Heart right ventricle (tissue), 16 donors: ENCODE data around the gene PLAC1. TPM values are rescaled to one million over a fixed set of nuclear protein-coding genes. Genes with fewer than 3 reads are reported as not detected.
A peak's percentile ranks its signal among the peaks of the same experiment; 100 is the strongest.

ENCODE experiments used
- ATAC-seq, 8 donors: fragments of 200-7000 bp; cut with Tn5 transposase; one replicate each; pipeline ENCODE4 v1.9.1; 2020; ENCODE audit warnings: mild to moderate bottlenecking in 8 of 8, moderate library complexity in 8 of 8, moderate number of reproducible peaks in 1 of 8
- DNase-seq, 2 donors: peaks; one replicate each; pipeline ENCODE4 v3.0.0-alpha.2; 2020
- H3K27ac ChIP-seq, 10 donors: fragments of 200-600 bp; sonication (generic) in 2 of 10; one replicate each; pipeline versions ENCODE4 v1.5.0 to v1.8.0; 2020 to 2022; ENCODE audit warnings: mild to moderate bottlenecking in 3 of 10
- H3K27me3 ChIP-seq, 7 donors: fragments of 200-600 bp; one replicate each; pipeline ENCODE4 v1.8.0; 2021 to 2022; ENCODE audit warnings: mild to moderate bottlenecking in 2 of 7
- H3K36me3 ChIP-seq, 9 donors: fragments of 200-600 bp; sonication (generic) in 1 of 9; one replicate each; pipeline versions ENCODE4 v1.5.0 to v1.8.0; 2020 to 2022; ENCODE audit warnings: mild to moderate bottlenecking in 2 of 9
- H3K4me1 ChIP-seq, 9 donors: fragments of 200-600 bp; sonication (generic) in 1 of 9; one replicate each; pipeline versions ENCODE4 v1.5.0 to v1.8.0; 2020 to 2022; ENCODE audit warnings: mild to moderate bottlenecking in 4 of 9
- H3K4me3 ChIP-seq, 10 donors: fragments of 200-600 bp; sonication (generic) in 2 of 10; one replicate each; pipeline versions ENCODE4 v1.5.0 to v1.8.0; 2020 to 2022; ENCODE audit warnings: mild to moderate bottlenecking in 7 of 10, moderate library complexity in 2 of 10
- H3K9me3 ChIP-seq, 11 donors: fragments of 200-600 bp in 10 of 11; sonication (generic) in 2 of 11; one replicate each; pipeline versions ENCODE4 v1.5.0 to v1.8.0; 2013 to 2022; ENCODE audit warnings: mild to moderate bottlenecking in 2 of 11, control low read depth in 1 of 11, moderate library complexity in 1 of 11
- whole genome bisulfite sequencing, 2 donors: extraction: QIAGEN DNeasy Blood & Tissue Kit; methylation state at CpG; one replicate each; pipeline ENCODE4 v1.1.7; 2013; ENCODE audit warnings: inconsistent platforms in 1 of 2; 5-methylcytosine and 5-hydroxymethylcytosine counted together
- intact Hi-C, 10 donors: fragments of 100-400 bp; cut with DNase I; formaldehyde crosslinking; loops; one replicate each; pipeline versions ENCODE4 v1.11.1 to v1.14.2; 2022
- polyA plus RNA-seq, 2 donors: library from polyadenylated mRNA; stranded (reverse); fragments of 200-250 nt; gene quantifications; one replicate each; pipeline ENCODE4 v1.2.3, GENCODE V29; 2013
- total RNA-seq, 10 donors: library from RNA; stranded (reverse); fragmentation: NEBNext Ultra II Directional in 3 of 10; extraction: Animal tissue kit (Norgen Biotek cat#: 25700) in 3 of 10; gene quantifications; one replicate each; pipeline versions ENCODE4 v1.2.1 to v1.2.4, GENCODE V29; 2021 to 2023
- TF ChIP-seq, protein P1 (sequence below), 9 donors: fragments of 200-600 bp; sonication (generic) in 2 of 9; IDR thresholded peaks; one replicate each; pipeline versions ENCODE4 v1.5.0 to v1.8.0; 2021 to 2022; ENCODE audit warnings: antibody characterized with exemption in 9 of 9, mild to moderate bottlenecking in 5 of 9, moderate library complexity in 1 of 9
- donor health status: Arrhythmogenic right ventricular cardiomyopathy.
- donor health status: ischemic (EF 13 %, LVEDD 7.1; RV severe dilation, severe dysfunction).
- donor health status: healthy with polysubstance abuse.
- donor health status: DM: no; HTN: yes; CAD: no.
- donor health status: DM: no; HTN: no; CAD: no.
- donor health status: ischemic (EF 25% LVEDD 6.9; RV normal size, moderate dysfunction).
- donor health status: ischemic (EF 25% LVEDD 5.7; RV mildly dilated, moderate dysfunction).
- donor health status: healthy.
- donor health status: DM: yes; HTN: yes; CAD: no.
- donor health status: Ischemic cardiomyopathy.
- donor health status: ischemic (EF 35%, LVEDD 5.7; RV mildly dilated, moderate dysfunction).
- donor health status: nonischemic (EF 11% LVEDD 7.7; RV severe dilation, severe dysfunction).
- donor health status: DM: yes; HTN: yes; CAD: no.
- donor health status: PGD.
- donor health status: ischemic (EF 29% LVEDD 5.4; RV normal size, mild dysfunction).
- donor health status: nonischemic (EF 23%, LVEDD 6.1; RV moderate dilation, normal function).

Gene PLAC1
- total and polyA plus RNA-seq, 12 donors = not detected

DNA sequence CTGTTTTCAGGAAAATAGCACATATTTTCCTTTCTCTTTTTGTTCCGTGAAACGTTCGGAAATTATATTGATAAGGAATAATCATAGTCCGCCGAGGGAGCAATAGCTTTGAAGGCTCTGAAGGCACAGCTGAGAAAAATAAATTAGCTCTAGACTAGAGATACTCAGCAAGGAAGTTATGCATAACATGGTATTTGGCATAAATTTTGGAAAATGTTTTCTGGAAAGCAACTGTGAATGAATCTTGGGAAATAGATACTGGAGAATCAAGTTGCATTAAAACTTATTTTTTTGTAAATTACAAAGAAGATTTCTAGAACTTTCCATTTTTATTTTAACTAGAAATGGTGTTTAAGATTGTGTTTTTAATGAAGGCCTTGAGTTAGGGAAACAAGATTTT, 105.9 kb downstream of the PLAC1 start:
- 68 to 76% methylated on average over 5 of the region's 5 CpGs for WGBS, 2 donors
- intact Hi-C loops = no loop called here

DNA sequence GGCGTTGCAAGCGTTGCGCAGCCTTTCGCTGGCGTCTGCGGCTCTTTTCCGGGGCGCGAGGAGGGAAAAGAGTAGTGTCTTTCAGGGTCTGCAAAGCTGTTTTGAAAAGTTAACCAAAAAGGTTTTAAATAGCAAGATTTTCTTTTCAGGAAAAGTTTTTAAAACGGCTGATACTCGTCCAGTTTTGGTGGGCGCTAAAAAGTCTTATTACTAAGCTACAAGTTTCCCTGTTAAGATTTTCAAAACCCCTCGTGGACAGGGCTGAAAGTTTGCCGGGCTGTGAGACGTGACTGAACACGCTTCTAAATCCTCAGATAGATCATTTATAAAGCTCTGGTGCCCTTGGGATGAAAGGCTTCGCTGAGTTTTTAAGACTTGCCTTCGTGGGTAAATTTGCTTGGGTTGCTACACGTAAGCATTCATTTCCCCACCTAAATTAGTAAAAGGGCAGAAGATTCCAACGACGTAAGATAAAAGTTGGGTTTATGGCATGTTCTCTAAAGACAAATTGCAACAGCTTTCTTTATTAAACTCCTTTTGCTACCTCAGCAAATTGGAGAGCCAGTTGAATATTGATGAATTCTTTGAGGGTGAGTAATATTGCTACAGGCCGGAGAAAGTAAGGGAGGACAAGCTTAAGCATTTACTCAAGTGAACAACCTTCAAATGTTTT, 106.8 kb downstream of the PLAC1 start:
- no peak for DNase-seq
- intact Hi-C loops = no loop called here
- H3K27ac ChIP-seq = peak overlapping the region in 4 of 10 donors; percentile 22 to 88 (median 58)
- H3K9me3 ChIP-seq = peaks cover 0 to 6% (median 0%) of the 10 kb centered on the region in 11 donors
- H3K4me3 ChIP-seq = peak overlapping the region in 9 of 10 donors; percentile 51 to 68 (median 61)
- H3K36me3 ChIP-seq = no peaks in the 10 kb centered on the region
- WGBS, 2 donors = 51 to 57% methylated on average over 22 of the region's 22 CpGs
- peaks cover 0 to 73% (median 10%) of the 10 kb centered on the region in 7 donors for H3K27me3 ChIP-seq
- peaks cover 0 to 21% (median 0%) of the 10 kb centered on the region in 9 donors for H3K4me1 ChIP-seq
- ATAC-seq = no peak
- TF ChIP-seq, protein P1, sequence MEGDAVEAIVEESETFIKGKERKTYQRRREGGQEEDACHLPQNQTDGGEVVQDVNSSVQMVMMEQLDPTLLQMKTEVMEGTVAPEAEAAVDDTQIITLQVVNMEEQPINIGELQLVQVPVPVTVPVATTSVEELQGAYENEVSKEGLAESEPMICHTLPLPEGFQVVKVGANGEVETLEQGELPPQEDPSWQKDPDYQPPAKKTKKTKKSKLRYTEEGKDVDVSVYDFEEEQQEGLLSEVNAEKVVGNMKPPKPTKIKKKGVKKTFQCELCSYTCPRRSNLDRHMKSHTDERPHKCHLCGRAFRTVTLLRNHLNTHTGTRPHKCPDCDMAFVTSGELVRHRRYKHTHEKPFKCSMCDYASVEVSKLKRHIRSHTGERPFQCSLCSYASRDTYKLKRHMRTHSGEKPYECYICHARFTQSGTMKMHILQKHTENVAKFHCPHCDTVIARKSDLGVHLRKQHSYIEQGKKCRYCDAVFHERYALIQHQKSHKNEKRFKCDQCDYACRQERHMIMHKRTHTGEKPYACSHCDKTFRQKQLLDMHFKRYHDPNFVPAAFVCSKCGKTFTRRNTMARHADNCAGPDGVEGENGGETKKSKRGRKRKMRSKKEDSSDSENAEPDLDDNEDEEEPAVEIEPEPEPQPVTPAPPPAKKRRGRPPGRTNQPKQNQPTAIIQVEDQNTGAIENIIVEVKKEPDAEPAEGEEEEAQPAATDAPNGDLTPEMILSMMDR (IDR thresholded peaks at IDR 0.05) = no peak

More for the DNA sequence above, 105.9 kb downstream of the PLAC1 start:
- TF ChIP-seq, protein P1 (IDR thresholded peaks at IDR 0.05) = no peak
- Histone ChIP-seq H3K27me3 (peaks cover 0 to 65% (median 4%) of the 10 kb centered on the region in 7 donors), H3K4me3 (no peak overlapping the region), H3K9me3 (peaks cover 0 to 6% (median 0%) of the 10 kb centered on the region in 11 donors), H3K36me3 (no peaks in the 10 kb centered on the region), H3K27ac (no peak overlapping the region), H3K4me1 (peaks cover 0 to 16% (median 0%) of the 10 kb centered on the region in 9 donors)
- DNase-seq (no peak), ATAC-seq (no peak)

DNA sequence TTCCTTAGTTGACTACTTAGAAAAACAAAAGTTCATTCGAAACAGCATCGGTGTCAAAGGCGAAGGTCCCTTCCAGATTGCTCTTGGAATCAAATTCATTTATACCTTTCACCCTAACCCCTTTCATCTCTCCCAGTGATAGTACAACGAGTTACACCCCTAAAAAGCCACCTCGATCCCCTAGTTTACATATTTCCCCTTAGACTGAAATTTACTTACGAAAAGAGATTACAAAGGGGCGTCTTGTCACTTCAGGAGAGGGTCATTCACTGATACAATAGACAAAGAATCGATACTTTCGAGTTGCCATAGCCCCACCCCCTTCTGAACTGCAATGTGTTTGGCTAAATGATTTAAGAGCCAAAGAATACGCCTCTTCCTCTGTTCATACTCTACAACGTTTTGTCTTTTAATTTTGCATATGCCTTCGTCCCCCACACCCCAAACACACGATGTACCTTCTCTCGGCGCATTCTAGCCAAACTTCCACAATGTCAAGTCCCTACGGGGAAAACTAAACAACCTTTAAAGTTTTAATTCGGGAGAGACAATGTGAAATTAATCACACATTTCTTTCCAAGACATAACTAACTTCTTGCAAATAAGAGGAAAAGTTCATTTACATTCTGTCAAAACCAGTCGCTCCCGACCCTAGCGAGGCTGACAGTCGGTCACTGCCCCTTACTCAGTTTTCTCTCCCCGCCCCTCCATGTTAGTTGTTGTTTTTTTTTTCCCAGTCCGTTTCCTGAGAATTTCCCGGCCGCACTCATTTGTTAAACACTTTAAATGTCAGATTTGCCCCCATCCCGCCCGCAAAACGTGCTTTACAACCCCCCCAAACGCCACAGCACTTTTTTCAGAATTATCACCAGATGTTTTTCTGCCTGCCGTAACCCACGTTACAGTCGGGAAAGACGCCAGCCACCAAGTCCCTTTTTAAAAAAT, 109.7 kb downstream of the PLAC1 start:
- Histone ChIP-seq H3K4me3 (peak overlapping the region; percentile 44 to 68 (median 60)), H3K27me3 (peaks cover 0 to 85% (median 17%) of the 10 kb centered on the region in 7 donors), H3K36me3 (no peaks in the 10 kb centered on the region), H3K4me1 (peaks cover 0 to 34% (median 0%) of the 10 kb centered on the region in 9 donors), H3K9me3 (peaks cover 0 to 6% (median 0%) of the 10 kb centered on the region in 11 donors), H3K27ac (peak overlapping the region in 9 of 10 donors; percentile 63 to 88 (median 82))
- WGBS, 2 donors = 1% methylated on average over 33 of the region's 33 CpGs
- ATAC-seq = no peak
- no peak for DNase-seq
- TF ChIP-seq, protein P1 (IDR thresholded peaks at IDR 0.05) = no peak
- intact Hi-C loops = no loop called here

- intact Hi-C loops = no loop called here
- Histone ChIP-seq H3K27me3 (peaks cover 0 to 82% (median 17%) of the 10 kb centered on the region in 7 donors), H3K4me3 (peak overlapping the region in 3 of 10 donors; percentile 59 to 68 (median 64)), H3K4me1 (peaks cover 0 to 42% (median 0%) of the 10 kb centered on the region in 9 donors), H3K9me3 (peaks cover 0 to 6% (median 0%) of the 10 kb centered on the region in 11 donors), H3K36me3 (no peaks in the 10 kb centered on the region), H3K27ac (no peak overlapping the region)
- DNase-seq (no peak), ATAC-seq (no peak)
- 37 to 51% methylated on average over 7 of the region's 7 CpGs for WGBS, 2 donors
- TF ChIP-seq, protein P1 (IDR thresholded peaks at IDR 0.05) = no peak
Measured at GRCh38 chrX:134547047-134547679, 111.1 kb downstream of the PLAC1 start.
